A172 (cell line): ENCODE measurements around the gene IL1R2. TPM values are rescaled to one million over a fixed set of nuclear protein-coding genes. Genes with fewer than 3 reads are reported as not detected.

ENCODE experiments used
- DNase-seq: peaks from one replicate; pipeline ENCODE4 v3.0.0-alpha.2; 2015; ENCODE audit warnings: low spot score
- total RNA-seq: library from RNA; depleted of rRNA; stranded (reverse); fragments of >200 nt; shearing (Covaris generic); gene quantifications from 2 replicates; pipeline ENCODE4 v1.2.3, GENCODE V29; 2014

Gene IL1R2
- total RNA-seq, 1 experiment from 2014 or later: not detected

DNA sequence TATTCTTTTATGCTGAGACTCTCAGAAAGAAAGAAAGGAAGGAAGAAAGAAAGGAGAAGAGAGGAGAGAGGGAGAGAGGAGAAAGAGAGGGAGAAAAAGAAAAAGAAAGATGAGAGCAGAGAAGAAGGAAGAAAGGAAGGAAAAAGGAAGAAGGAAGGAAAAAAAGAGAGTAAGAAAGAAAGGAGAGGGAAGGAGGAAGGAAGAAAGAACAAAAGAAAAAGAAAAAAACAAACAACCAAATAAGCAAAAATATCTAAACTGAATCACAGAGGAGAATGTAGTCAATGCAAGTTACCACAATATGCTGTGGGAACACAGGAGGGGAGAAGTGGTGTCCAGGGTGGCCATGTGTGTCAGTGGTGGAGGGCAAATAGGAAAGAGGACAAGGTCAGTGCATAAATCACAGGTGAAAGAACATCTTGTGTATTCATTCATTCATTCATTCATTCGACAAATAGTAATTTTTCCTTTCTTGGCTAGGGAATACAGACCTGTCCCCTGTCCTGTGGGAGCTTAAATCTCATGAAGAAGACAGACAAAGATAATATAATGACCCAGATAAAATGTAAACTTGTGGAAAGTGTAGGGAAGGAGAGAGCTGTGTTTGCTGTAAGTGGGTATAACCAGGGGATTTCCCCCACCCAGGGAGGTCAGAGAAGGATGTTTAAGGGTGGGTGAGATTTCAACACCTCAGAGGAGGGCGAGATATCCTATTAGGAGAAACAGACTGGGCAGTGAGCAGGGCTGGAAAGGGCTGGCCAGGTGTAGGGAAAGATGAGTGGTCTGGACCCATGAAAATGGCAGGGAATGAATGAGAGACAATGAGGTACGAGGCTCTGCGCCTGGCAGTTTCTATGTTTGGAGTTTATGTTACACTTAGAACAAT is 50.7 kb downstream of the IL1R2 start:
- DNase-seq: no peak

DNA sequence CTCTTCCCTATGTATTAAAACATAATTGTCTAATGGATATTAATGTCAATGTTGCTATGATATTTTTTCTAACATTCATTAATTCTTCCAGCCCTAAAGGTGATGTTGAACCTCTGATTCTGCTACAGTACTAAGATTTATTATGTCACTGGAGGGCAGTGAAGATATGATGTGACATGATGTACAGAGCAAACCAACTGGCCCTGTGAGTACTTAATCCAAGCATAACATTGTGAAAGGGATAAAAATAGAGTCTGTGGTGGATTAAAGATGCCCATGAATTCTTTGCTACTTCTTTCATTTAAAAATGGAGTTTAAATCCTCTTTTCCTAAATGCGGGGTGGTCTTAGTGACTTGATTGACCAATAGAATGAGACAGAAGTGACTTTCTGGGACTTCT is 51.8 kb downstream of the IL1R2 start:
- no peak for DNase-seq

DNA sequence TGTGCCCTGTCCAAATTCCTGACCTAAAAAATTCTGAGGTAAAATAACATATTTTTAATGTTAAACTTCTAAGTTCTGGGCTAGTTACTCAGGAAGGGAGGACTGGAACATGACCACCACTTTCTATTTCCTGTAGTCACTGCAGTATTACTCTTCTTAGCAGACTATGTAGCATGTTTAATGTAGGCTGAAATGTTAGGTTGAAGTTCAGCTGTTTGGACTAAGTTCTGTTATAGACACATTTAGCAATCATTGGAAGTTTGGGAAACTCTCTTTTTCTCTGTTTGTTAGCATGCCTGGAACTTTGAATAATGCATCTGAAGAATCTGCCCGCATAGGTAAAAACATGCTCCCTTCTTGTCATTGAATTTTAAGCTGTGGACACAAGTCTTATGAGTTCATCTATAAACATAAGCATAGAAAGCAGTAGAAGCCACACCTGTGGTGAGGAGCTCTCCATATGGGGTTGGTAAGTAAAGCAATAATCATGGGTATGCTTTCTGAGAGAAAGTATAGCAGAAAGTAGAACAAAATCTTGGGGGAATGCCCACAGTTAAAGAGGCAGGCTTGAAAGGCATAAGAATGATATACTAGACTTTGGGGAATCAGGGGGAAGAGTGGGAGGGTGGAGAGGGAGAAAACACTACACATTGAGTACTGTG is 52.6 kb downstream of the IL1R2 start:
- no peak for DNase-seq

DNA sequence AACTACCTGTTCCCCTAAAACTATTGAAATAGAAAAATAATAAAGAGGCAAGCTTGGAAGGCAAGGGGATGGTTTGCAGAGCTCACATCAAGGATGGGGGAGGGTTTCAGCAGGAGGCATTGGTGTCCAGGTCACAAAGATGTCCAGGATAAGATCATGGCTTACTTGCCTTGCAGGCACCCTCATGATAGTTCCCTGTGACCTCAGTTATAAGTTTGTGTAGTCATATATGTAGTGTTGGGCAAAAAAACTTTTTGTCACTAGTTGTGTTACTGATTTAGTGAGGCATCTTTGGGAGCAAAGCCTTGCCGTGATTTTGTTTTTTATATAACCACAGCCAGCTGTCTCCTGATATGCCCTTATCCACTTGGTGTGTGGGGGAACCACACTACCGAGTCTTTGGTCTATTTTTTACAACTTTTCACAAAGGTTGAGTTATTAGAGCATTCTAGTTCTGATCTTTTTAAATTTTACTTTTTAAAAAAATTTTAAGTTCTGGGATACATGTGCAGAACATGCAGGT is 53.3 kb downstream of the IL1R2 start:
- no peak for DNase-seq

DNA sequence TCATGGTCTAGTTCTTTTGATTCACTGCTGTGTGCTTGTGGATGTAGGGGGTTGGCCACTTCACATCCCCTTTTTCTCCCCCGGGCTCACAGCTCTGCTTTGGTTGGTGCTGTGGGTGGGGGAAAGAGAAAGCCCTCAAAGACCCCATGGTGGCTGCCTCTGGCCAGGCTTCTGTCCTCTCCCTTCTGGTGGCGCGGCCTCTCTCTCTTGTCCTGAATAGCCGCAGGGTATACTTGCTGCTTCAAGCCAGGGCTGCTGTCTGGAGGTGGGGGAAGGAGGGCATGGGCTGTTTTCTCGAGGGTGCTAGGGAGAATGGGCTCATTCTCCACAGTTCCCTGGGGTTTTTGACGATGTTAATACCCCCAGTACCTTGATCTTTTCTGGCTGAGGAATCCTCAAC is 53.9 kb downstream of the IL1R2 start:
- no peak for DNase-seq

DNA sequence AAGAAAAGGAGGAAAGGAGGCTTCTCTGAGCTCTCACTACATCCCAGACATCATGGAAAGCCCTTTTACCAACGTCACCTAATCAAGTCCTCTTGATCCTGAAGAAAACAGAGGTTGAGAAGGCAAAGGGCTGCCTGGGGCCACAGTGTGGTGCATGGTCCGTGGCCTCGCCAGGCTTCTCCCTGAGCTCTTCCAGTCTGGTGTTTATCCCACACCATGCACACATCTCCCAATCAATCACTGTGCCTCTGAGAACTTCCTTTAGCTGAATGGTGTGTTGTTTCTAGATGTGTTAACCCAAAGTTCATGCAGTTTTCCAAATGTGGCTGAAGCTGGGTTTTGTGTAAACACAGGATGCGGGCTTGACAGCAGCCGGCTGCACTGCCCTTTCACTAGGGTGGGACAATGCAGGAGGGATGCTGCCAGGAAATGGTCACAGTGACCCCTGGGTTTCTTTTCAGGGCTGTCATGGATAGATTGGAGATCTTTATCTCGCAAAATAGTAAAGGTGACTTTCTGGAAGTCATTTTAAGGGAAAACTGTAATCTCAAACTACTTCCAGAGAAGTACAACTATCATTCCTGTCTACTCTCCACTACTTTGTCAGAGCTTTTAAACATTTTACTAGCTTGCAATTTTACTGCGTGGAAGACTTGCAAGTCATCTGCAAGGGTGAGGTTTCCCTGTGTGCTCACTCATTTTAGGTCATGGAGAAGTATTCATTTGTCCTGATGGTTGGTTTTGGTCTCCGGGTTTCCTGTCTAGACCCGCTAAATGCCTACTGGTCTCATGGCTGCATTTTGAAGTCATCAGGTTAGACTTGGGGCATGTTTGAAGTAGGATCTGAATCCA is 54.6 kb downstream of the IL1R2 start:
- no peak for DNase-seq

DNA sequence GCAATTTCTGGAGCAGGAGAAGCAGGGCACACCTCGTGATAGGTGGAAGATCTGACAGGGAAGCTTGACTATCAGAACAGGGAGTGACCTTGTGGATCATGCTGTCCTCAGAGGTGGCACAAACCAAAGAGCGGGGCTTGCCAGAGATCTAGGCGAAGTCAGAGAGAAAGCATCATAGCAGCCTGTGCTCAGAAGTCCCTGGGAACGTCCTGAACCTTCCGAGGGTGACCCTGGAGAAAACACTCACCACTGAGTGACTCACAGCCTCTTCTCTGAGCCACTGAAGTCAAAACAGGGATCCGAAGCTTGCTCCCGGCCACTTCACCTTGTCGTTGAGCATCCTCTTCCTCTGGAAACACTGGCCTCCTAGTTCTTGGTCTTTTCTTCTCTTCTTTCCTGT is 56.7 kb downstream of the IL1R2 start:
- no peak for DNase-seq

DNA sequence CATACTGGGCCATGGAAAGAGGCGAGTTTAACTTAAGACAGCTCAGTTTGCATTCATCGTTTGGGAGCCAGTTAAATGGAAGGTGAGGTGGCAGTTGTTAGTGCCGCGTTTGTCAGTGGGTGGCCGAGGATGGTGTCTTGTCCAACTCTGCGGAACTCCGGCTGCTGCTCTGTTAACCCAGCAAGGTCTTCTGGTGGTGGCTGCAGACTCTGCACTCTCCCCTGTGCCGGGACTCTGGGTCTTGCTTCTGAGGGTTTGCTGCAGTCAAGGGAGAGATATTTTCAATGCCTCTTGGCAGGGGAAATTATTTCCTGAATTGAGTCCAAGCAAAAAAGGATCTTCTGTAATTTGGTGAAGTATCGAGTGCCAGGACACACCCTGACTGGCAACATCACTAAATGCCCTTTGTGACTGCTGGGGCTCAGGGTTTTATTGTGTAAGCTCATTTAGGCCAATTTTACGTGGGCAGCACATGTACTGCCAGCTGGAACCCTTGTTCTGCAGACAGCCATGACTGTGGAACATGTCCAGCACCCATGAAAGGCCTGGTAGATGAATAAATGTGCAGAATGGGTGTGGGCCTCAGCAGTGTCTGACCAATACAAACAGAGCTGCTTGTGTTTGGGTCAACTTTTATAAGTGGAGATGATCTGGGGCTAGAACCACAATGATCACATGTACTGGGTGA is 58.1 kb downstream of the IL1R2 start:
- DNase-seq: no peak

DNA sequence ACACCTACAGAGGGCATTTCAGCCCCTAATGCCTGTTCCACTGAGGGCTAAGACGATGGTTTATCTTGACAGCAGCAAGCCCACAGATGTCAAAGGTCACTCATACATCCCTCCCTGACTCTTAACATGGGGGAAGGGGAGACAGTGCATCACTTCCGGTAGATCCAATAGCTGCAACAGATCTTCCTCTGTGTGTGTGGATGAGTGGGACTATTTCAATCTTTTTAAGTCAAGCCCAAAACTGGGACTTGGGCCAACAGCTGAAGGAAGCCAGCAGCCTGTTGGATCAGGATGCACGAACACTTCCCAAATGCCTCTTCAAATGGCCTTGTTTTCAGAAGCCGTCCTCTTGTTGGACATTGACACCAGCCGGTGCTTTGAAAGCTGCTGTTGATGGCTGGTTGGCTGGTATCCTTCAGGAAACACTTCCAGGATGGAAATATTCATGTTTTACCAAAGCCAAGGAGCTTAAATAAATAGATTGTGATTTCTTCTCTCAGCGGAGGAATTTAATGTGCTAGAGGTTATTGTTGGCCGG is 59.2 kb downstream of the IL1R2 start:
- no peak for DNase-seq

DNA sequence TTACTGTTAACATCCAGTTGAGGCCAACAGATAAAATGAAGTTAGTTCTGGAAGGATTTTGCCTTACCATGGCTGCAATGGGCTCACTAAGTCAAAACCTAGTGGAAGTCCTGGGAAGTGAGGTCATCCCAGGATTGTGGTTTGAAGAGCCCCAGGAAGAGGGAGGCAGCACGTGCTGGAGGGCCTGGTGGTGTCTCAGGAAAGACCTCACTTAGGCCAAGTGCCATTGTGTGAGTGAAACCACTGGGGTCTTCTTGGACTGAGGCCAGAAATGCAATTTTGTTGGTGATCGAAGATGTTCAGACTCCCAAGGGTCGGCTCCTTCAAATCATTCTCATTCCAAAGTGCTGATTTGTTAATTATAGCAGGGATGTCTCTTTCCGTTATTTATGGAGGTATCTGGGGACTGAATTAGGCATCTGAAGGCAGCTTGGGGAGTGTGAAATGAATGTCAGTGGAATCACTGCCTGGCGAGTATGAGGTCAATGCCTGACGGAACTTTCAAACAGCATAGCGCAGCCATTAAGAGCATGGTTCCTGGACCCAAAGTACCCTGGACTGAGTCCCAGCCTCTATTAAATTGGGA is 60.0 kb downstream of the IL1R2 start:
- DNase-seq: peak; percentile 39

DNA sequence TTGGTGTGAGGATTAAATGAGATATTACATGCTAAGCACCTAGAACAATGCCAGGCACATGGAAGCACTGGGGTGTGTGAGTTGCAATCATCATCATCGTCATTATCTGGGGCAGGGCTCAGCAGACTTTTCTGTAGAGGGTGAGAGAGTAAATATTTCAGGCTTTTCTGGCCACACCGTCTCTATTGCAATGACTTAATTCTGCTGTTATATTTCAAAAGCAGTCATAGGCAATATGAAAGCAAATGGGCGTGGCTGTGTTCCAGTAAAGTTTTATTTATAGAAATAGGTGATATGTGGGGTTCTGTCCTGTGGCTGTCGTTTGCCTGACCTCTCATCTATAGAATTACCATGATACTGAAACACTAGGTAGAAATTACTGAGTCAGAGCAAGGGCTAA is 60.6 kb downstream of the IL1R2 start:
- DNase-seq: no peak

DNA sequence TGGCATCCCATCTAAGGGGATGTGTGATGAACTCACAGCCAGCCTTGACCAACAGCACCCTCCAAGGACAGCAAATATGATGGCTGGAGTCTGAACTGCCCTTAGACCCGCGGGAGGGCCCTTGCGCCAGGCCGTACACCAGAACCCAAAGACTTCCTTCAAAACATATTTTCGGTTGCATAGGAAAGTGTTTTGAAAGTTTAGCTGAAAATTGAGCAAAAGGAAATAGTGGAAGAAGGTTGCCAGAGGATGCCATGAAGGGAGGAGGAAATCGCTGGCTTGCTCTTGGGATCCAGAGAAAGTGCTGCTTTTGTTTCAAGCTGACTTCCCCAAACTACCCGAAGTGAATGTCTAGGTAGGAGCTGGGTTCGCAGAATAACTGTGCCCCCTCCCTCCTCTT is 61.3 kb downstream of the IL1R2 start:
- DNase-seq: no peak

DNA sequence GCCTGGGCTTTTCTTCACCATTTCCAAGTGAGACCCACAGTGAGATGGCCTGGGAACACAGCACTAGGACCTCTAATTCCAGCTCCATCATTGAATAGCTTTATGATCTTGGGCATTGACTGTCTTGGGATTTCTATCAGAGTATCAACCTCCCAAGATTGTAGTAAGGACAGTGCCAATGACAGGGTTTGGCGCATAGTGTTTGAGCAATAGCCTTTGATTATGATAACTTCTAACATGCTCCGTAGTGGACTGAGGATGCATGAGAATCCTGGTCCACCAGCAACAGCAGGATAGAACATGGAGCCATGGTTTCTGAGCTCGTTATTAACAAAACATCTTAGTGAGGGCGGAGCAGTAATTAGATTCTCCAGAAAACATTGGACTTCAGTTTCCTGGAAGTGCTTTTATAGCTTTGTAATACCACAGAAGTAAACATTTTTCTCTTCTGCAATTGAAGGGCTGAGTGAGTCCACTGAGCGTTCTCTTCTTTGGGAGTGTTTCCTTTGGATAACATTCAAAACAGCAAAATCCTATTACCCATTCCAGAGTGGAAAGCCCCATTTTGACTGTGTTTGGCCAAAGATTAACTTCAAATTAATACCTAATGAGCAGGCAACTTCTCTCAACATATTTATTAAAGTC is 63.7 kb downstream of the IL1R2 start:
- DNase-seq: no peak

DNA sequence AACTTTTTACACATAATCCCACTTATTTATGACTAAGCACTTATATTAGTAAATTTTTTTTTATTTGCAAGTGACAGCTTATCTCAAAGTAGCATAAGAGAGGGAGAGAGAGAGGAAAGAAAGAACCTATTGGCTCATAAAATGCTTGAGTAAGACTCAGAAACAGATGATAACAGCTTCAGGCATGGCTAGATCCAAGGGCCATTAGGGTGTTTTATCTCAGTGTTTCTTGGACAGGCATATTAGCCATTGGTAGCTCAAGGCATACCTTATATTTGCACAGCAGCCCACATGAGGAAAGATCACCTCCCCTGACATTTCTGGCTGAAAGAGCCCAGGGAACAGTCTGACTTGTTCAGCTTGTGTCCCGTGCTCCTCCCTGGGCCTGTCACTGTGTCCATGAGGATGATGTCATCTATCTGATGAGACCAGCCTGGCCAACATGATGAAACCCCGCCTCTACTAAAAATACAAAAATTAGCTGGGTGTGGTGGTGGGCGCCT is 64.4 kb downstream of the IL1R2 start:
- DNase-seq: no peak

DNA sequence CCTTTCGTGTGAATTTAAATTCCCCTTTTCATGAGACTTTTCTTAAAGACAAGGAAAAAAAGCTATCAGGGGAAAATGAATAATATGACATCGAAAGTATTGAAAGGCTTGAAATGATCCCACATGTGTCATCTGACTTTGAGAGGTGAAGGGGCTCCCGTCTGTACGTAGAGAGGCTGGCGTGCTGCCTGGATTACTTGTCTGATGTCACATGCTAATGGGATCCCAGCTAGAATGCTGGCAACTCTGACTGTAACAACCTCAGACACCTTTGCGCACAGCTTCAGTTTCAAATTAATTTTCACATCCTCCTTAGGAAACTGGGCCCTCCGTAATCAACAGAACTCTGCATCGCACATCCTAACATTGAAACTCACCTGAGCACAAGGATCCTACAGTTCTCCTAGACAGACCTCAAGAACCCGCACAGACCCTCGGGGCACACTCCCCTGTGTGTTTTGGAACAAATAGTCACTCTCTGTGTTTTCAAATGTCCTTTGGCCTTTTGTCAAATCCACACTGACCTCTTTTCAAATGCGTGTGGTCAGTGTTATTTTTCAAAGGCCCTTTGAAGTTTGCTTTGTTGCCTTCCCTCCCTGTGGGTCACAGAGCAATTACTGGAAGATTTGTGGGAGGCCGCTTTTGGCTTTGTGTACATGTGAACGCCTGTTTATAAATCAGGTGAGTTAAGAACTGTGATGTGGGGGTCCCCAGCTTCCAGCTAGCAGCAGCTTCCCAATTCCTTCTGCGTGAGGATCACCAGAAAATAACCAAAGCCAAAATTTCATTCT is 65.9 kb downstream of the IL1R2 start:
- no peak for DNase-seq

DNA sequence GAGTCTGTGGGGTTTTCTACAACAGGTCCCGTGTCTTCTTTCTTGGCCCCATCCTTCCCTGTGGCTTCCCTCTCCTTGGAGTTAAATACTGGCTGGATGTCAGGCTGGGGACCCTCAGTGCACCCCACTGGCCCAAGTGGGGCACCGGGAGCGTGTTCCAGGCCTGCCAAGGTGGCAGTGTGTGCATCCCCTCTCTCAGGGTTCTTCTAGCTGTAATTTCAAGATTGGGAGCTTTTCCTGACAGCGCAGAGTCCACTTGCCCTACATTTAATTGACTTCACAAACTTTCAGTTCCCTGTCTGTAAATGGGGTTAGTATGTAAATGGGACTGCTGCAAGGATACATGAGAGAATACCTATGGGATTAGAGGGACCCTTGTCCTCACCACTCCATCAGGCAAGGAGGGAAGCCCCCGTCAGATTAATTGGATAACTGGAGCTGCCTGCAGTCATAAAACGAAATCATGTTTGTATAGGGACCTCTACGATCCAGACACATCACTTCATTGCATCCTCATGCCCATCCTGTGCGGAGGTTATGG is 66.6 kb downstream of the IL1R2 start:
- no peak for DNase-seq

DNA sequence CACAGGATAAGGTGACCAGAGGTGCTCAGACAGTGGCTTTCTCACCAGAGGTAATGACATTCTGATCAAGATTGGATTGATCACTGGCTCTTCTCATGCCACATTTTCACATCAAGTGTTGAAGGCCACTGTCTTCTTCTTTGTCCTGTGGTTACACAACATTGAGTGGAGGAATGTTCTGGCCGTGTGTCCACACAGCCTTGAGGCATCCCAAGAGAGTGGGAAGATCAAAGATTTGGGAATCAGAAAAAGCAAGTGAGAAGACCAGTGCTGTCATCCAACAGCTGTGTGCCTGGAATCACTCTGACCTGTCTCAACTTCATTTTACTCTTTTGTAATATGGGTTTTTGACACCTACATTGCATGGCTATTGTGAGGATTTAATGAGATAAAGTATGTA is 67.4 kb downstream of the IL1R2 start:
- DNase-seq: no peak

DNA sequence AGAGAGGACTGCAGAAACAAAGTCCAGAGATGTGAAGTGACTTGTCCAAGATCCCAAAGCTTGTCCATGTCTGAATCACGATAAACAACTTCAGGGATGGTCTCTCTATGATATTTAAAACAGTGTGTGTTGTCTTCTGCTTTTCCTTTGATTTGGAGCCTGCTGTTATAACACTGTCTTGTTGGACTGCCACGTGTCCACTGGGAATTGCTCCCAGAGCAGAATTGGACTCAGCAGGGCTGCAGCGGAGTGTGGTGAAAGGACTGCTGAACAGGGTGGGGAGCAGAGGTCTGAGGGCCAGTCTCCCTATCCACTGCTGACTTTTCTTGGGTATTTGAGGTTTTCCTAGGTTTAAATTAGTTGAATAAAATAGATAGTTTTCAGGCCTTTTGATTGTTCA is 68.3 kb downstream of the IL1R2 start:
- no peak for DNase-seq

DNA sequence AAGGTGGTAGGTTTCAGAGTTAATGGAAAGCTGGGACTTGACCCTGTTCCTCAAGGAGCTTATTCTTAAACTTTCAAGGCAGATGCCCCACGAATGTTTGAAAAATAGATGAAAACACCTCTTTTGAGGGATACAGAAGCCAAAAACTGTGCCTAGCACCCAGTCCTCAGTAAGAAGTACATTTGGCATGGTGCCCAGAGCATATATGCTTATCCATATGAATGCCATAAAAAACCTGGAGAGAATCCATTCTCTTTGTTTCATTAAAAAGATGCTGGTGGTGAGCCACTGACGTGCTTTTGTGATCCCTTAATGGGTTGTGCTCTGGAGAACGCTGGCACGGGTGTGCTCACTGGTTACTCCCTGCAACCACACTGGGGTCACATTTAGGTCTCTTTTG is 69.0 kb downstream of the IL1R2 start:
- no peak for DNase-seq
